Gastroesophageal sphincter (tissue), 3 donors: ENCODE results near the gene SLC7A8.

ENCODE experiments used
- EP300 ChIP-seq: sonication (generic); formaldehyde crosslinking; IDR thresholded peaks from one replicate; pipeline ENCODE4 v1.6.1; 2017; ENCODE audit warnings: antibody characterized with exemption, mild to moderate bottlenecking
- POLR2A ChIP-seq, 2 donors: fragments of 450-650 bp; IDR thresholded peaks; one replicate each; pipeline ENCODE4 v1.6.1; 2017; ENCODE audit warnings: antibody characterized with exemption in 2 of 2, mild to moderate bottlenecking in 2 of 2, moderate library complexity in 1 of 2
- POLR2AphosphoS5 ChIP-seq: sonication (generic); formaldehyde crosslinking; IDR thresholded peaks from one replicate; pipeline ENCODE4 v1.6.1; 2017; ENCODE audit warnings: antibody characterized with exemption
- TF ChIP-seq, protein P1 (sequence below), 4 experiments: fragments of 200-600 bp in 2 of 4; fragments of 450-650 bp in 2 of 4; sonication (generic) in 1 of 4; IDR thresholded peaks; one replicate each; pipeline ENCODE4 v1.5.1; 2017 to 2019; ENCODE audit warnings: antibody characterized with exemption in 4 of 4, mild to moderate bottlenecking in 2 of 4, moderate library complexity in 2 of 4

DNA sequence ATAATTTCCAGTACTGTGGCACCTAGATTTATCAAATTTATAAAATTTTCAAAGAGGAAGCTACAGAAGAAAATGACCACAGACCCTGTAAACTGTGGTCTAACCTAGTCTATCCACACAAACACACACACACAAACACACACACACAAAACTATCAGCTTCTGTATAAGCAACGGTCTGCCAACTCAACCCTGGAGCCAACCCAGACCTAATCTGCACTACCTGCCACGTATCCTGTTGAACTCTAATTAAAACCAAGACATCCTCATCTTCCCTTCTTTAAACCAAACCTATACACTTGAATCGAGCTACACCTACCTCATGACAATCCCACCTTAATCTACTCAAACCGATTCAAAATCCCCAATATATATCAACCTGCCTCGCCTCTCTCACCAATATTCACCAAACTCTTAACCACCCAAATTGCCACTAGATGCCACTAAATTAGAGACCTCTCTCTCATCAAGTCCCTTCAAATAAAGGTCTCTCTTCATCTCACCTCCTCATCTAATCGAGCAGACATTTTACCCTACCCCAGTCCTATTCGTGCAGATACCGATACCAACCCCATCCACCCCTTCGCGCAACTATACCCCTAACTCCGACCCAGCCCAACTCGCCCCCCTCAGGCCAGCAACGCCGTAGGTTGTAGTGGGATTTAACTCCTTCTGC lies 89.3 kb downstream of the SLC7A8 start:
- no peak for TF ChIP-seq EP300
- no peak for TF ChIP-seq POLR2A (IDR thresholded peaks at IDR 0.05)
- TF ChIP-seq, protein P1, sequence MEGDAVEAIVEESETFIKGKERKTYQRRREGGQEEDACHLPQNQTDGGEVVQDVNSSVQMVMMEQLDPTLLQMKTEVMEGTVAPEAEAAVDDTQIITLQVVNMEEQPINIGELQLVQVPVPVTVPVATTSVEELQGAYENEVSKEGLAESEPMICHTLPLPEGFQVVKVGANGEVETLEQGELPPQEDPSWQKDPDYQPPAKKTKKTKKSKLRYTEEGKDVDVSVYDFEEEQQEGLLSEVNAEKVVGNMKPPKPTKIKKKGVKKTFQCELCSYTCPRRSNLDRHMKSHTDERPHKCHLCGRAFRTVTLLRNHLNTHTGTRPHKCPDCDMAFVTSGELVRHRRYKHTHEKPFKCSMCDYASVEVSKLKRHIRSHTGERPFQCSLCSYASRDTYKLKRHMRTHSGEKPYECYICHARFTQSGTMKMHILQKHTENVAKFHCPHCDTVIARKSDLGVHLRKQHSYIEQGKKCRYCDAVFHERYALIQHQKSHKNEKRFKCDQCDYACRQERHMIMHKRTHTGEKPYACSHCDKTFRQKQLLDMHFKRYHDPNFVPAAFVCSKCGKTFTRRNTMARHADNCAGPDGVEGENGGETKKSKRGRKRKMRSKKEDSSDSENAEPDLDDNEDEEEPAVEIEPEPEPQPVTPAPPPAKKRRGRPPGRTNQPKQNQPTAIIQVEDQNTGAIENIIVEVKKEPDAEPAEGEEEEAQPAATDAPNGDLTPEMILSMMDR (IDR thresholded peaks at IDR 0.05): no peak
- no peak for TF ChIP-seq POLR2AphosphoS5
